NCI-H2081 (cell line): Measurements from ENCODE around the gene USF1.
"Not testable (repeated sequence)": the region's sequence is repeated elsewhere in the genome, so short reads cannot be mapped to it uniquely, and the experiment has no call there.

ENCODE experiments used
- DNase-seq, 2 experiments: peaks; one replicate each; lab custom pipeline; 2025; lab: John Stamatoyannopoulos, UW

Gene USF1

DNA sequence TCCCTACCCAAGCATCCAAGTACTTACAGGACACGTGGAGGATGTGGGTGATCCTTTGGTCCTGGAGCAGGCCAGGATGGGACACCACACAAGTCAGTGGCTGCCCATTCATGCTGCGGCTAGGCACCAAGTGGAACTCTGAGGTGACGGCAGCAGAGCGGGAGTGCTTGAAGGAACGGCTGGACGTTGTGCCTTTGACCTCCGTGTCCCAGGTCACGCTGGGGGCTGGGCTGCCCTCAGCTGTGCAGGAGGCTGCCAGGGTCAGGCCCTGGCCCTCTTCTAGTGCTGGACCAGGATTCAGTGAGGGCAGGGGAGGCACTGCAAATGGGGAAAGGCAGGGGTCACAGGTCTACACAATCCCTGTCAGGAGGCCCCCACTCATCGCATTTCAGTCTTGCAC, 31.6 kb upstream of the USF1 start:
- DNase-seq: no peak

DNA sequence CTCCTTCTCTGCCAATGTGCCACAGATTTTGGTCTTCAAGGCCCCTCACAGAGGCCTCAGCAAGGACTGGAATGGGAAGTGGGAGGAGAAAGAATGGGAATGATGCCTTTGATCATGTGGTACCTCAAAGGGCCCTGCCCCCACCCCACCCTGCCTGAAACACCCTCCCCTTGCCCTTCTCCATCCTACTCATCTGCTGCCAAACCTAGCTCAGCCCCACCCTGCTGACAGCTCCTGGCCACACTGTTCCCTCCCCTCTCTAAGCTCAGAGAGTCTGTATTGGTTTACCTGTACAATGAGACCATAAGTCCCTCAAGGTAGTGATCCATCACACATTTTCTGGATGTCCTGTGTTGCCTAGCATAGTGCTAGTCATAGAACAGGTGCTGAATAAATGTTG, 30.6 kb upstream of the USF1 start:
- no peak for DNase-seq

DNA sequence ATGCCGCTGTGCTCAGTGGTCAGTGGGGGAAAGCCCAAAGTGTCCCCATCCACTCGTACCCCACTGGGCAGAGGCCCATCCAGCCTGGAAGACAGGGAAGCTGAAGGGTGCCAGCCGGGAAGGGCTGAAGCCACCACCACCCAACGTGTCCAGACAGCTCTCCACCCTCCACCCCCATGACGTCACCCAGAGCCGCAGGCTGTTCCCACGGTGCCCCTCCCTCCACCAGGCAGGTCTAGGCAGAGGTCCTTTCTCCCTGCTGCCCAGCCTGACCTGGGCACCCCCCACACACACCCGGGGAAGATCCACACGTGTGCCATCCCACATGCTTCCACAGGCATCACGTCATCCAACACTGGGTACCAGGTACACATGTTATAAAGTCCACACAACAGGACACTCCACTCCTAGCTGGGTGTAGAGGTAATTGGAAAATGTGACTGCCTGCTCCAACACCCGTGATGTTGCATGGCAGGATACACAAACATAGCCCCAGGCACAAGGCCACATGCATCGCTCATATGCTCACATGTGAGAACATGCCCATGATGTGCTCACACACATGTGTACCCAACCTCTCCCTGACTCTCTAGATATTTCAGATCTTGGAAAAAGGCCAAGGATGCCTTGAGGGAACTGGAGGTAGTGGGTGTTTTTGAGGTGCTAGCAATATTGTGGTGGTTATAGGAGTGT, 29.0 kb upstream of the USF1 start:
- DNase-seq: no peak

DNA sequence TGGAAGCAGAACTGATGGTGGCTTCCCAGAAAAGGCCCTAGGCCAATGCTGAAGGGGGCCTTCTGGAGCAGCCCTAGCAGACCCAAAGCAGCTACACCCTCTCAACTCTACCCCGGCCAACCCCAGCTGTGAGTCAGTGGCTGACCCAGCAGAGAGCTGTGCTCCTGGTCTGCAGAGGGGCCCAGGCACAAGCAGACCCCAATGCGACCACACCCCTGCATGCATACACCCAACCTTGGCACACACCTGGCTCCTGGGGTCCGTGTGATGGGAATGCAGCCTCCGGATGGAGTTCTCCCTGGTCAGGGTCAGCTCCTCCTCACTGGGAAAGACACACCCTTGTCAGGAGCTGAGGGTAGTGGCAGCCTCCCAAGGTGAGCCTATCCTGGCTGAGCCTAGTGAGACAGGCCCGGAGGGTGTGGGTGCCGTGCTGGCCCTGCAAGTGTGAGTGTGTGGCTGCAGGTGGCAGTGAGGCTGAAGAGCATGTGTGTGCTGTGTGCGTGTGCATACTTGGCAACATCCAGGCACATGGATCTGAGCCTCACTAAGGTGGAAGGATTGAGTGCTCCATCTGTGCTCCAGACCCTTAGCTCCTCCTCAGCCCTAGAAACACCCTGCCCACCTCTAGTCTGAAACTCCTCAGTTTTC, 27.8 kb upstream of the USF1 start:
- DNase-seq: no peak

DNA sequence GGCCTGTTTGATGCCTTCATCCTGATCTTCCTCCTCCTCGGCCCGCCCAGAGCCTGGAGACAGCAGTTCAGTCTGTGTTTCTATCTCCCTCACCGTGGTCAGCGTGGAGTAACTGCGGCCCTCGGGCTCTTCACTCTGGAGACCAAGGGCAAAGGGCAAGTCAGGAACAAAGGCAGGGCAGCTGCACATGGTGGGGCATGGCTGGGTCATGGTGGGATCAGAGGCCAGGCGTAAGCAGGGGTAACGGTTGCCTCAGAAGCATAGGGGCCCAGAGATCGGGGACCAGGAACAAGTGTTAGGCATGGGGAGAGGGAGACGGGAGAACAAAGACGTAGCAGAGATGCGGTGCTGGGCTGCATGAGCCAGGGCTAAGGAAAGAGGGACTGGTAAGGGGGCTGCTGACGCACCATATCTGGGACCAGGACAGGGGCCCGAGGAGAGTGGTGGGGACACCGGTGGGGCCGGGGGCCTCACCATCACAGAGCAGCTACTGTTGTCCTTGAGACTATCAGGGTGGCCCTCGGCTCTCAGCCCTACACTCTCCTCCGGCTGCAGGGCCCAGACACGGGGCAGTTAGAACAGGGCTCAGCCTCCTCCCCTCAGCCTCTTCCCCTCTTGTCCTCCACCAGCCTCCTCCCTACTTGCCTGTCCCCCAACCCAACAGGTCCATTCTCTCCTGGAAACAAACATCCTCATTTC, 27.1 kb upstream of the USF1 start:
- DNase-seq: no peak

DNA sequence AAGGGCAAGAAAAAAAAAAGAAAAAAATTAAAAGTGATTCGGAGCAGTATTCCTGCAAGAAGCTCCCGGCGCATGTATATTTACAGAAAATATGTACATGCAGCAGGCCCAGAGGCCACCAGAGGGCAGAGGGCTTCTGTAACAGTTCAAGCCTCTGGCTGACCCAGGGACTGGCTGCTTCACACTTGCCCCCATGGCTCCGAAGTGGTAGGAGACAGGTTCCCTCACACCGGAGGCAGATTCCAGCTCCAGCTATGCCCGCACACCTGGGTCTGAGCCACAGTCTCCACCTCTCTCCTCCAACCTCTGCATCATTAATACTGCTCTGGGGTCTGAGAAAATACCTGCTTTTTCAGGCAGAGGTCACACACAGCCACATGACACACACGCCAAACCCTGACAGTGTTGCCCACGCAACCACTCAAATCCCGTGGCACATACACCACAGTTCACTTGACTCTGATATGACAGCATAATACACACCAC, 26.2 kb upstream of the USF1 start:
- DNase-seq: no peak

DNA sequence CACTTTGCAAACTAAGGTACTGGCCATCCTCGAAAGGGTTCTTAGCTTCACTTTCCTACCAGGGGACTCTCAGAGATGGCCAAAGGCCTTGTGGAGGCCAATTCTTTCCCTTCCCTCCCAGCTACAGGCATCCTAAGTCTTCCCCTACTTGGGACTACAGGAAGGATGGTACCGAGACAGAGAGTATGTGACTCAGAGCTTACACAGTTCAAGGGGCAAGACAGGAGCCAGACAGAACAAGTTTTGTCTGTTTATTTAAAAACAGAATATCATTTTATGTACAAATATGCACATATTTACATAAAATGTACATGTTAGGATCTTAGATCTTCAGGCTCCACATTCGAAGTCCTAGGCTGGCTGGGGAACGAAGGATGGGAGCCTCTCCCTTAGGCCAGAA, 25.0 kb upstream of the USF1 start:
- DNase-seq: no peak

DNA sequence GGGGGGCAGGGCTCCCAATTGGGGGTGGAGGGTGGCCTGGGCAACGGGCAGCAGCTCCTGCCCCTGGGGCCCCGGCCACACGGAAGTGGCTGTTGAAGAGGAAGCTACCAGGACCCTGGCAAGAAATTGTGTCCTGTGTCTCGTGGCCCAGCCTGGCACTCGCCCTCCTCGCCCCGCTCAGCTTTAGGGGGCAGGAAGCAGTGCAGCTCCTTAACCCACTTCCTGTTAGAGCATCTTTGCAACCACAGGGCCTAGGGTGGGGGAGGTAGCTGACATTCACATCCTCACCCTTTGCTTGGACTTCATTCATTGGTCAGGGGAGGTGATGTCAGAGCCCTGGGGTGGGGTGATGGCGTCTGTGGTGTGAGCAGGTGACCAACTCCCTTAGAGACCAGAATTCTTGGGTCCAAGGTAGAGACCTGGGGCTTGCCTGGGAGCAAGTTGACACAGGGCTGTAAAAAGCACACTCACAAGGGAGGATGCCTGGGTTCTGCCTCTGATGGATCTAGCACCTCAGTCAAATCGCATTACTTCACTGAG, 24.0 kb upstream of the USF1 start, which contains the start of gene ARHGAP30:
TSS of gene ARHGAP30 (minus strand) at position 161 of the 540 bp plus-strand sequence. CDS start 267 bp downstream, outside the sequence.
- DNase-seq: no peak

DNA sequence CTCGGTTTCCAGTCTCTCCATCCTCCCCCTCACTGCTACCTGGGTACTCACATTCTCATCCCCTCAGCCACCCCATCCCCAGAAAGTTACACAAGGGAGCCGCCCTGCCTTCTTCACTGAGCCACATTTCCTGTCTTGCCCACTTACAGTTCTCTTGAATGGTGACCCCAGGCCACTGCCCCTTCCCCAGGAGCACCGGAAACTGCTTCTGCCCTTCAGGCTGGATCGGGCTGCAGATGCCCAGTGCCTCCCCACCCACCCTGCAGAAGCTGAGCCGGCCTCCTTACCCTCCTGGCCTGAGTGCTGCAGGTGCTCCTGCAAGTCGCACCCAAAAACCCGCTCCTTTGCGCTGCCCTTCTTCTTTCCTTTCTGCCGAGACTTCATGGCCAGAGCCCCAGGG, 23.5 kb upstream of the USF1 start:
- no peak for DNase-seq

DNA sequence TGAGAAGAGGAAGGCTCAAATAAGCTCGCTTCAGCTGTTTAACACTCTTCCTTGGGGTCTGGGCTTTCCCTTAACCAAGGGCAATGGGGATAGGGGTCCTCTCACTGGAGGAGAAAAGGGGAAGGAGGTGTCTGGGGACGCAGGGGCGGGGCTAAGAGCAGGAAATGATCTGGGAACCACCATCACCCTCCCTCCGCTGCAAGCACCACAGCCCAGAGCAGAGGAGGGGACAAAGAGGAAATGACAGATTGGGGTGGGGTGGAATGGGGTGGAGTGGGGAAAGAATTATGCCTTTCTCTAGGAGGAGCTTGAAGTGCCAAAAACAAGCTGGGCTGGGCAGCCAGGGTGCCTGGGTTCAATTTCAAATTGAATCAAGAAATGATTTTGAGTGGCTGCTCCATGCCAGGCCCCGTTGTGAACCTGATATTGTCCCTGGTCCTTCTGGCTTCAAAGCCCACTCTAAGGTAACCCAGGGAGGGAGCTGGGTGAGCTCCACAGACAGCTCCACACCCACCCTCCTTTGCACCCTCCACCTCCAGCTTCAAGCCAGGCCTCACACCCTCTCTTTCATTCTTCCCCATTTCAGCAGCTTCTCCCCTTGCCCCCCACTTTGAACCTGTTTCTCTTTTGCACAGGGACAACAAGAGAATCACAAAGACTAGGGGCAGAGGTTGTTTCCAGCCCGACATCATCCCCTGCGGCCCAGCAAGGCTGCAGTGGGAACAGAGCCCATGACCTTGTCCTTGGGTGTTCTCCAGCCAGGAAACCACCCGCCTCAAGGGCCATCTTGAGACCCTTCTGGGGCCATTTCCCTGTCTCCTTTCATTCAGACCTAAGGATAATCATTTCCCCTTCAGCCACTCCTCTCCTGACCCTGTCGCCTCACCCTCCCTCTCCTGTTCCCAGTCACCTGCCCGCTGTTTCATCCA, 22.8 kb upstream of the USF1 start:
- DNase-seq: no peak

DNA sequence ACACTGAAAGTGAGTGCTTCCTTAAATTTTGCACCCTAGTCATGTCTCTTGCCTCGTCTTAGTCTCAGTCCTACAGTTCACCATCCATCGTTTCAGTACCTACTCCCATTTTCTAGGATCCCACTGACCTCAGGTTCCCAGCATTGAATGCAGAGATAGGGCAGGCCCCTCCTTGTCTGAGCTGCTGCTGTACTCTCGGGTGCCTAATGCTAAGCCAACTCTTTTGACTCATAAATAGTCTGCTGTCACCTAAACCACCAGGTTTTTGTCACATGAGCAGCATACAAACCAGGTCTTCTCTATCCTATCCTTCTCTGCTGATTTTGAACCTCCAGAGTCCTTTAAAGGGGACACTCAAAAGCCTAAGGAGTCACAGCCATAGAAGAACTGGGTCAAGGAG, 20.9 kb upstream of the USF1 start:
- no peak for DNase-seq

DNA sequence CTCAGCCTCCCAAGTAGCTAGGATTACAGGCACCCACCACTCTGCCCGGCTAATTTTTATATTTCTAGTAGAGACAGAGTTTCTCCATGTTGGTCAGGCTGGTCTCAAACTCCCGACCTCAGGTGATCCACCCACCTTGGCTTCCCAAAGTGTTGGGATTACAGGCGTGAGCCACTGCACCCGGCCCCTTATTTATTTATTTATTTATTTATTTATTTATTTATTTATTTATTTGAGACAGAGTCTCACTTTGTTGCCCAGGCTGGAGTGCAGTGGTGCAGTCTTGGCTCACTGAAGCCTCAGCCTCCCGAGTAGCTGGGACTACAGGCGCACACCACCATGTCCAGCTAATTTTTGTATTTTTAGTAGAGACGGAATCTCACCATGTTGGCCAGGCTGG, 19.9 kb upstream of the USF1 start:
- DNase-seq: not testable (repeated sequence)

DNA sequence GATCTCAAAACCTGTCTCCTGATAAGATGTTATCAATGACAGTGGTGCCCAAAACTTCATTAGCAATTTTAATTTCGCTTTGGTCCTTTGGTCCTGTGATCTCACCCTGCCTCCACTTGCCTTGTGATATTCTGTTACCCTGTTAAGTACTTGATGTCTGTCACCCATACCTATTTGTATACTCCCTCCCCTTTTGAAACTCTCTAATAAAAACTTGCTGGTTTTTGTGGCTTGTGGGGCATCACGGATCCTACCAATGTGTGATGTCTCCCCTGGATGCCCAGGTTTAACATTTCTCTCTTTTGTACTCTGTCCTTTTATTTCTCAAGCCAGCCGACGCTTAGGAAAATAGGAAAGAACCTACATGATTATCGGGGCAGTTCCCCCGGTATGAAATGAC, 18.2 kb upstream of the USF1 start:
- DNase-seq: not testable (repeated sequence)

DNA sequence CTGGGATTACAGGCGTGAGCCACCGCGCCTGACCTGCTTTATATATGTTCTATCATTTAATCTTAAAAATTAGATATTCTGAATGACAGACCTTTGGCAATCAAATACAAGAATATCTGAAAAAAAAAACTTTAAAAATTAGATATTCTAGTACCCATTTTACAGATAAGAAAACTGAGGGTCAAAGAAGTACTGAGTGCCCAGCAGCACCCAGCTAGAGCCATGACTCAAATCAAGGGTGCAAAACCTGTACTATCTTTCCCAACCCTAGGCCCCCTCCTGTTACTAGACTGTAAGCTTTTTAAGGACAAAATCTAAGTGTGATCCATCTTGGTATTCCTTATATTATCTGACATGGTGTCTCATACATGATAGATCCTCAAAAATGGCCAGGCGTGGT, 15.6 kb upstream of the USF1 start:
- no peak for DNase-seq

DNA sequence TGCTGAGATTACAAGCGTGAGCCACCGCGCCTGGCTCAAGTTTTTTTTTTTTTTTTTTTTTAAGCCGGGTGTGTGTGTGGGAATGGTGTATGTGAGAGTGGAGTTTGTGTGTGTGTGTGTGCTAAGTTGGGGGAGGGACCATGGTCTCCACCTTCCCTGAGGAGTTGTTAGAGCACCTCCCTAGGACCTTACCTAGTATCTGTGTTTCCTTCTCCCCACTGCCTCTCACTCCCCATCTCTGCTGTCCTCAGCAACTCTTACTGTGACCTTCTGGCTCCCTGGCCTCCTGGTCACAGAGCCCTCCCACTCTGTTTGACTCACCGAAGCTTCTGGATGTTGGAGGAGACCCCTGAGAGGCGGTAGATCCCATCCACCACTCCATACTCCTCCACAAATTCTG, 13.5 kb upstream of the USF1 start:
- DNase-seq: no peak

DNA sequence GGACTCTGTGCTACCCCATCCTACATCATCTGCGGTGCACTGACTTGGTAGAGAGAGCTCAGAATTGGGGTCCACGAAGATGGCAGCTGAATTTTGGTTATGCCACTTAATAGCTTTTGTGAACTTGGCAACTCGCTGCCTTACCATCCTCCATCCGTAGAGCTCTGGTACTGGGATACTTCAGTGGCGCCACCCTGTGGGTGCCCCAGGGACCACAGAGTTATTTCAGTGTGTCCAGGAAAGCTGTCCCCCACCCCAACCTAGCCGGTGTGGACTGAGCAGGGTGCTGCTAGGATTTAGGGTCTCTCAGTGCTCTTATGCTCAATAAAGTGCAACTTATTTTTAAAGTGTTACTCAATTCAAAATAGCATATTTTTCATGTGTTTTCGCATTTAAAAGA, 9.0 kb upstream of the USF1 start:
- no peak for DNase-seq

DNA sequence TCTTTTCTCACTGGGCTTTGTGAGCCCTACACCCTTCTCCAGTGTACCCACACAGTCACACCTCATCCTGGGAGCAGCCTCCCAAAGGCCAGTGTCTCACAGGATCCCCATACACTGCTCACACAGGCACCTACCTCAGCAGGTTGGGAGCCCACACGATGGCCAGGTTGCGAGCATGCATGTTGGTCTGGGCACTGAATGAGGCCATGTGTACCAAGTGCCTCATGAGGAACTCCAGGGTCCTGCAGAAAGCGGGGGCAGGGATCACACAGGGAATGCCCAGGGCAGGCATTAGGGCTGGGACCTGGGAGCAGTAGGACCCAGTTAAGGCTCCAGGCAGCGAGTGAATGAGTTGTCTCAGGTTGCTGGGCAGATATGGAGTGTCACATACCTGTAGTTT, 8.5 kb upstream of the USF1 start:
- DNase-seq: no peak

DNA sequence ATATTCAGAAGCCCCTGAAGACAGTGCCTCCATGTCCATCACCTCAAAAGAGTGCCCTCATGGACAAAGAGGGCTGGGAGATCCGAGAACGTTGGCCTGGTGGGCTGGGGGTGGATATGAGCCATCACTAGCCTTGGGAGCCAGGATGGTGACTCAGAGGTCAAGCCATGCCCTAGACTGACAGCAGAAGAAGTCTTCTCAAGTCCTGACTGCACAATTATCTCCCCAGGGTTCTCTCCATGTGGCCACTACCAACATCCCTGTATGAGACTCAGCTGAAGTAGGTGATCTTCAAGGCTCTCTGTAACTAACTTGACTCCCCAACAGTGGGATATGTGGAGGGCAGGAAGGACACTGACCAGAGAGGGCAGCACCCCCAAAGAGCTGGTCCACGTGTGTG, 7.1 kb upstream of the USF1 start:
- DNase-seq: no peak

DNA sequence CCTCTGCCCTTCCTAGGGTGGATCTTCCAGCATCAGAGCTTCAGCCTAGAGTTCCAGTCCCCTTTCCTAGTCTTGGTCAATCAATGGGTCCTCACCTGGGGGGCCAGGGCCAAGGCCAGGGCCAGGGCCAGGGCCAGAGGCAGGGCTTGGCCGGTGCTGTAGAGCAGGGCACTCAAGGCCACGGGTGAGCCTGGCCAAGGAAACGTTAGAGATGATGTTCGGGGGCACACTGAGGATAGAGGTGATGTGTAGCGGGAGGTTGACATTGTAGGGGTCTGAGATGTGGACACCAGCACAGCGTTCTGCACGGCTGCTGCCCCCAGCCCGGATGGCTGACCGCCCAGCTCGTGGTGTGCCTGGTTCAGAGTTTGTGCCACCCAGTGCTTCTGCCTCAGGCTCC, 5.4 kb upstream of the USF1 start:
- no peak for DNase-seq

DNA sequence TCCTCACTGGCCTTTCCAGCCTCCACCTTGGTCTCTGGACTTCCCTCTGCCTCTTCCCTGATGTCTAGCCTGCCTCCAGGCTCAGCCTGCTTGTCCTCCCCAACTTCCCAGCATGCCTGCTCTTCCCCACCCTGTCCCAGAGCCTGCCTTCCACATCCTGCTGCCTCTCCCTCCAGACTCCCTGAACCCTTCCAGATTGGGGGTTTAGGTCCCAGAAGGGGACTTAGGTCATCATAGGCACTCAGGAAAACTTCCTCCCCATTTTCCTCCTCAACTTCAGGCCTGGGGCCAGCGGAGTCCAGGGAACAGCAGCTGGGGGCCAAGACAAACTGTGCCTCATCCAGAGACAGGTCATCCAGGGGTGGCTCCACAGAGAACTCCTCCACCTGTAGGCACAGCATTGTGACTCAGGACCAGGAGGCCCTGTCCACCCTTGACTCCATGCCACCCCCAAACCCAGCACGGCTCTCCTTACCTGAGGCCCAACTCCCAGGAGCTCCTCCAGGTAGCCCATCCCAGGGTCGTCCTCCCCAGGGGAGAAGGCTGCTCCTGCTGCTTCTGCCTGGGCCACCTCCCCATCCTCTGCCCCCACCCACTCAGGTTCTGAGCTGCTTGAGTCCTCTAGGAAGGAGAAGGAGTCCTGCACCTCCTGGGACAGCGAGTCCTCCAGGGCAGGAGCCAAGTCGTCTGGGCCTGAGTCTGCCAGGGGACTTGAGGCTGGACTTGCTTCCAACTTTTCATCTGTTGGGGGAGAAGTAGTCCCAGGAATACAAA, 3.4 kb upstream of the USF1 start:
- DNase-seq: no peak
